ENCODE data around the gene SPACDR. TPM values are rescaled to one million over a fixed set of nuclear protein-coding genes. Genes with fewer than 3 reads are reported as not detected.

Gene SPACDR
- polyA plus RNA-seq, 6 donors from 2014 or later: 0.45 TPM; not detected in 5

DNA sequence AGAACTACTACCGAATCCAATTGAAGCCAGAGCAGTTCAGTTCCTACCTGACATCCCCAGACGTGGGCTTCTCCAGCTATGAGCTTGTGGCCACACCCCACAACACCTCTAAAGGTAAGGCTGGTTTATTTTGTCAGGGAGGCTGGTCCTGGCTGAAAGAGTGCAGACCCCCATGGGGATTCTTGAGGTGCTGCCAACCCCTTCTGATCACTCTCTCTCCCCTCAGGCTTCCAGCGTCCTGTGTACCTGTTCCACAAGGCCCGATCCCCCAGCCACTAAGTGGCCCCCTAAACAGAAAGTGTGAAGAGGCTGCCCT, 30.8 kb downstream of the SPACDR start:
- DNase-seq (no peak), ATAC-seq (ENCODE audit: low read depth in 2 of 2) (no peak)
- H3K27me3 Mint-ChIP-seq: no peaks in the 10 kb centered on the region
- peaks cover 54 to 64% (median 57%) of the 10 kb centered on the region in 3 donors for H3K4me1 Mint-ChIP-seq
- peaks cover 4 to 22% of the 10 kb centered on the region in 2 donors for H3K36me3 Mint-ChIP-seq
- H3K27ac Mint-ChIP-seq: peak overlapping the region in 3 of 6 donors; percentile 16 to 100 (median 89)
- peak overlapping the region in 4 of 8 donors; percentile 62 to 92 (median 70) for H3K4me3 Mint-ChIP-seq
- H3K9me3 Mint-ChIP-seq: peaks cover 0 to 8% (median 0%) of the 10 kb centered on the region in 7 donors

DNA sequence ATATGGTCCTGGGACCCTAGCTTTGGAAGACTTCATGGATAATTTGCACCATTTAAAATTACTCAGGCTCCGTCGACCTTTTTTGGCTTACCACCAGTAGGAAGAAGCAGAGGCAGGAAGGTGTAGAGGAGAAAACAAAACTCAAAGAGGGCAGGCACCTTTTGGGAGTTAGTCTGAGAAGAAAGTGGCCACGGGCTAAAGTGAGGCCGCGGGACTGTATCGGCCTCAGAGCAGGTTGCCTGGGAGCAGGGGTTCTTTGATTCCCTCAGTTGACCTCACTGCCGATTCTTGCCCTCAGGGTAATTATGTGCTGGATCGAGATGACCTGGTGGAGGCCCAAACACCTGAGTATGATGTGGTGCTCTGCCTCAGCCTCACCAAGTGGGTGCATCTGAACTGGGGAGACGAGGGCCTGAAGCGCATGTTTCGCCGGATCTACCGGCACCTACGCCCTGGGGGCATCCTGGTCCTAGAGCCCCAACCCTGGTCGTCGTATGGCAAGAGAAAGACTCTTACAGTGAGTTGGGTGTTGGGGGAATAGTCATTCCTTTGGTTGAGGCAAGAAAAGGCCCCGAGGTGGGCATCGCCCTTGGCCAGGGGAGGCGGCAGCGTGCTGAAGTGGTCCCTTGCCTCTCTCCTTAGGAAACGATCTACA, 31.3 kb downstream of the SPACDR start:
- Mint-ChIP-seq H3K9me3 (peaks cover 0 to 8% (median 0%) of the 10 kb centered on the region in 7 donors), H3K27me3 (no peaks in the 10 kb centered on the region), H3K4me1 (peaks cover 56 to 64% (median 62%) of the 10 kb centered on the region in 3 donors), H3K27ac (peak overlapping the region in 5 of 6 donors; percentile 70 to 100 (median 90)), H3K36me3 (peaks cover 4 to 24% of the 10 kb centered on the region in 2 donors), H3K4me3 (peak overlapping the region in 5 of 8 donors; percentile 50 to 92 (median 87))
- ATAC-seq (ENCODE audit: low read depth in 2 of 2): no peak
- no peak for DNase-seq

GRCh38 chr7:100432053-100432452, 32.0 kb downstream of the SPACDR start:
- H3K4me1 Mint-ChIP-seq: peaks cover 56 to 66% (median 64%) of the 10 kb centered on the region in 3 donors
- peaks cover 0 to 8% (median 0%) of the 10 kb centered on the region in 7 donors for H3K9me3 Mint-ChIP-seq
- ATAC-seq (ENCODE audit: low read depth in 2 of 2) (no peak), DNase-seq (no peak)
- peaks cover 4 to 24% of the 10 kb centered on the region in 2 donors for H3K36me3 Mint-ChIP-seq
- no peaks in the 10 kb centered on the region for H3K27me3 Mint-ChIP-seq
- peak overlapping the region in 4 of 6 donors; percentile 89 to 100 (median 94) for H3K27ac Mint-ChIP-seq
- H3K4me3 Mint-ChIP-seq: peak overlapping the region in 6 of 8 donors; percentile 74 to 97 (median 90)

DNA sequence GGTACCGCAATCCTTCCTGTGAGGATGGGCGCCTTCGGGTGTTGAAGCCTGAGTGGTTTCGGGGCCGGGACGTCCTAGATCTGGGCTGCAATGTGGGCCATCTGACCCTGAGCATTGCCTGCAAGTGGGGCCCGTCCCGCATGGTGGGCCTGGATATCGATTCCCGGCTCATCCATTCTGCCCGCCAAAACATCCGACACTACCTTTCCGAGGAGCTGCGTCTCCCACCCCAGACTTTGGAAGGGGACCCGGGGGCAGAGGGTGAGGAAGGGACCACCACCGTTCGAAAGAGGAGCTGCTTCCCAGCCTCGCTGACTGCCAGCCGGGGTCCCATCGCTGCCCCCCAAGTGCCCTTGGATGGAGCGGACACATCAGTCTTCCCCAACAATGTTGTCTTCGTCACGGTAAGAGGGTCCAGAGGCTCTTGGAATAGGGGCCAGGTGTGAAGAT, 32.7 kb downstream of the SPACDR start:
- Mint-ChIP-seq H3K27ac (peak overlapping the region in 5 of 6 donors; percentile 90 to 100 (median 98)), H3K4me1 (peaks cover 54 to 66% (median 64%) of the 10 kb centered on the region in 3 donors), H3K36me3 (peaks cover 4 to 24% of the 10 kb centered on the region in 2 donors), H3K27me3 (no peaks in the 10 kb centered on the region), H3K4me3 (peak overlapping the region; percentile 74 to 97 (median 90)), H3K9me3 (peaks cover 0 to 8% (median 0%) of the 10 kb centered on the region in 7 donors)
- no peak for ATAC-seq (ENCODE audit: low read depth in 2 of 2)
- DNase-seq: no peak

DNA sequence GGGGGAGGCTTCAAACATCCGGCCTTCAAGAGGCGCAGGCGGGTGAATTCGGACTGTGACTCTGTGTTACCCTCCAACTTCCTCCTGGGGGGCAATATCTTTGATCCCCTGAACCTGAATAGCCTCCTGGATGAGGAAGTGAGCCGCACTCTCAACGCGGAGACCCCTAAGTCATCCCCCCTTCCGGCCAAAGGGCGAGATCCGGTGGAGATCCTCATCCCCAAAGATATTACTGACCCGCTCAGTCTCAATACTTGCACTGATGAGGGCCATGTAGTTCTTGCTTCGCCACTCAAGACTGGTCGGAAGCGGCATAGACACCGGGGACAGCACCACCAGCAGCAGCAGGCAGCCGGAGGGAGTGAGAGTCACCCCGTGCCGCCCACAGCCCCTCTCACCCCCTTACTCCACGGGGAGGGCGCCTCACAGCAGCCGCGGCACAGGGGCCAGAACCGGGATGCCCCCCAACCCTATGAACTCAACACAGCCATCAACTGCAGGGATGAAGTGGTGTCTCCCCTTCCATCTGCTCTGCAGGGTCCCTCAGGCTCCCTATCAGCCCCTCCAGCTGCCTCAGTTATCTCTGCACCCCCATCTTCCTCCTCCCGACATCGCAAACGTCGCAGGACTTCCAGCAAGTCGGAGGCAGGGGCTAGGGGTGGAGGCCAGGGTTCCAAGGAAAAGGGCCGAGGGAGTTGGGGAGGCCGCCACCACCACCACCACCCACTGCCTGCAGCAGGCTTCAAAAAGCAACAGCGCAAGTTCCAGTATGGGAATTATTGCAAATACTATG, 33.4 kb downstream of the SPACDR start:
- H3K4me3 Mint-ChIP-seq: peak overlapping the region; percentile 84 to 97 (median 92)
- no peaks in the 10 kb centered on the region for H3K27me3 Mint-ChIP-seq
- H3K9me3 Mint-ChIP-seq: peaks cover 0 to 8% (median 0%) of the 10 kb centered on the region in 7 donors
- peak overlapping the region; percentile 91 to 100 (median 98) for H3K27ac Mint-ChIP-seq
- DNase-seq: no peak
- peaks cover 56 to 69% (median 64%) of the 10 kb centered on the region in 3 donors for H3K4me1 Mint-ChIP-seq
- ATAC-seq (ENCODE audit: low read depth in 2 of 2): peak in 1 of 2 donors; percentile 2
- H3K36me3 Mint-ChIP-seq: peaks cover 4 to 24% of the 10 kb centered on the region in 2 donors

DNA sequence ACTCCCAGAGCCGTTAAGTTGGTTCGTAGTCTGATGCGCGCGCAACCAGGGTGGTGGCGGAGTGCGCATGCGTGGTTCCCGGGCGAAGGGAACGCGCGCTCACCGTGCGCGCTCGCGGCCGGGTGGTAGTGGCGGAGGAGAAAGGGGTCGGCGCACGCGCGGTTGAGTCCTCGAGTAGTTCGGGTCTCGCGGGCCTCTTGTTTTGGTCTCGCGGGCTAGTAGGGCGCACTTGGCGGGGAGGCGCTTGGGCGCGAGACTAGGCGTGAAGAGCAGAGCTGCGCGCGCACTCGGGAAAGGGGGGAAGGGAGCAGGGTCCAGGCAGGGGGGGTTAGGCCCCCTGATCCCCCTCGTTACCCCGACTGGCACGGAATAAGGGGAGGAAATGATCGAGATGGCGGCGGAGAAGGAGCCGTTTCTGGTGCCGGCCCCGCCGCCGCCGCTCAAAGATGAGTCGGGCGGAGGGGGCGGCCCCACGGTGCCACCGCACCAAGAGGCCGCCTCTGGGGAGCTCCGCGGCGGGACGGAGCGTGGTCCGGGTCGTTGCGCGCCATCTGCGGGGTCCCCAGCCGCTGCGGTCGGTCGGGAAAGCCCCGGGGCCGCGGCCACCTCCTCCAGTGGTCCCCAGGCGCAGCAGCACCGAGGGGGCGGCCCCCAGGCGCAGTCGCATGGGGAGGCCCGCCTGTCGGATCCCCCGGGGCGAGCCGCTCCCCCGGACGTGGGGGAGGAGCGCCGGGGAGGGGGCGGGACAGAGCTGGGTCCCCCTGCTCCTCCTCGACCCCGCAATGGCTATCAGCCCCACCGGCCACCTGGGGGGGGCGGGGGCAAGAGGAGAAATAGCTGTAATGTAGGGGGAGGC, 34.2 kb downstream of the SPACDR start, which contains the start of gene MEPCE:
Gene MEPCE, plus strand, starts transcription at position 195 of the 856 bp plus-strand sequence. Its CDS starts 188 bp downstream, at position 383.
- ATAC-seq (ENCODE audit: low read depth in 2 of 2): peak; percentile 44 to 50
- Mint-ChIP-seq H3K4me3 (peak within 1 kb of the TSS; percentile 87 to 100 (median 98)), H3K9me3 (peaks cover 0 to 8% (median 0%) of the 10 kb centered on the region in 7 donors), H3K27me3 (no peaks in the 10 kb centered on the region), H3K27ac (peak within 1 kb of the TSS; percentile 100), H3K4me1 (peaks cover 51 to 62% (median 56%) of the 10 kb centered on the region in 3 donors), H3K36me3 (peaks cover 4 to 24% of the 10 kb centered on the region in 2 donors)
- peak; percentile 95 for DNase-seq

GRCh38 chr7:100428967-100429636, 35.0 kb downstream of the SPACDR start:
- H3K27me3 Mint-ChIP-seq: no peaks in the 10 kb centered on the region
- H3K4me3 Mint-ChIP-seq: peak overlapping the region; percentile 87 to 100 (median 98)
- peak overlapping the region; percentile 100 for H3K27ac Mint-ChIP-seq
- DNase-seq (peak; percentile 100), ATAC-seq (ENCODE audit: low read depth in 2 of 2) (peak; percentile 38 to 52)
- peaks cover 47 to 55% (median 49%) of the 10 kb centered on the region in 3 donors for H3K4me1 Mint-ChIP-seq
- H3K9me3 Mint-ChIP-seq: peaks cover 0 to 8% (median 0%) of the 10 kb centered on the region in 7 donors
- H3K36me3 Mint-ChIP-seq: peaks cover 4 to 24% of the 10 kb centered on the region in 2 donors

DNA sequence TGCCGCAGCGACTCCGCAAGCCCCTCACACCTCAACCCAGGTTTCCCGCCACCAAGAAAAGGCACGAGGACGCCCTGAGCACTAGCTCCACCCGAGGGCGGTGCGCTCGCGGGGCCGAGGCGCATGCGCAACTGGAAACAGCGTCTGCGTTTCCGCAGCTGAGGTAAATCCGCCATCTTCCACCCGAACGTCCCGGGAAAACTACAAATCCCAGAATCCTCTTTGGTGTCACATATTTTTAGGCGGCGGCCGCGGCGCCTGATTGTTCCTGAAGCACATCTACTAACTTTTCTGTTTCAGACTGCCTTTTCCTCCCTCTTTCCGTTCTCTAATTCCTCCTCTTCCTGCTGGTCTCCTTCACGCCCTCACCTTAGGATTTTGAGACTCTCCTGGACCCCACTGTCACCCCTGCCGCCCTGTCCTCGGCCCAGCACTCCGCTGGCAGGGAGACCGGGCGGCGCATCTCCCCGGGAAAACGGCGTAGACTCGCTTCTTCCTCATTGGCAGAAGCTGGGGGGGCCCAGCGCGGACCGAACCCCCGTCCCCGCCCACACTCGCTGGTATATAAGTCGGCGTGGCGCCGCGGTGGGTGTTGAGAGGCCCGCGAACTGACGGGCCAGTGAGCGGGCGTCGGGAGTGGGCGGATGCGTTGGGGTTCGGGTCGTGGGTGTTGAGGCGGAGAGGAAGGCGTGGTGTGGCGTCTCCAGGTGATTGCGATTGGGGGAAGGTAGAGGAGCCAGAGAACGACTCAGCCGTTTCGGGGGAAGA, 35.7 kb downstream of the SPACDR start, which contains the start of gene ZCWPW1:
Gene ZCWPW1, minus strand, starts transcription at position 505 of the 768 bp plus-strand sequence. CDS start 8,054 bp downstream, outside the sequence.
- peaks cover under 1 to 18% of the 10 kb centered on the region in 2 donors for H3K36me3 Mint-ChIP-seq
- peak; percentile 55 to 59 for ATAC-seq (ENCODE audit: low read depth in 2 of 2)
- peaks cover 41 to 48% (median 42%) of the 10 kb centered on the region in 3 donors for H3K4me1 Mint-ChIP-seq
- H3K4me3 Mint-ChIP-seq: peak within 1 kb of the TSS; percentile 87 to 100 (median 98)
- H3K27me3 Mint-ChIP-seq: no peaks in the 10 kb centered on the region
- peak; percentile 99 for DNase-seq
- peak within 1 kb of the TSS; percentile 100 for H3K27ac Mint-ChIP-seq
- peaks cover 0 to 8% (median 0%) of the 10 kb centered on the region in 7 donors for H3K9me3 Mint-ChIP-seq

GRCh38 chr7:100427762-100428198, 36.3 kb downstream of the SPACDR start:
- H3K36me3 Mint-ChIP-seq: peaks cover 0 to 17% of the 10 kb centered on the region in 2 donors
- H3K27me3 Mint-ChIP-seq: no peaks in the 10 kb centered on the region
- DNase-seq (no peak), ATAC-seq (ENCODE audit: low read depth in 2 of 2) (no peak)
- H3K9me3 Mint-ChIP-seq: peaks cover 0 to 8% (median 0%) of the 10 kb centered on the region in 7 donors
- peaks cover 36 to 42% (median 40%) of the 10 kb centered on the region in 3 donors for H3K4me1 Mint-ChIP-seq
- H3K4me3 Mint-ChIP-seq: peak overlapping the region; percentile 87 to 100 (median 98)
- H3K27ac Mint-ChIP-seq: peak overlapping the region; percentile 100

- H3K27ac Mint-ChIP-seq: peak overlapping the region in 1 of 6 donors; percentile 30
- no peaks in the 10 kb centered on the region for H3K27me3 Mint-ChIP-seq
- DNase-seq (no peak), ATAC-seq (ENCODE audit: low read depth in 2 of 2) (no peak)
- peaks cover 0 to 8% (median 0%) of the 10 kb centered on the region in 7 donors for H3K9me3 Mint-ChIP-seq
- peak overlapping the region in 1 of 8 donors; percentile 65 for H3K4me3 Mint-ChIP-seq
- peaks cover 0 to 17% of the 10 kb centered on the region in 2 donors for H3K36me3 Mint-ChIP-seq
- peaks cover 24 to 29% (median 29%) of the 10 kb centered on the region in 3 donors for H3K4me1 Mint-ChIP-seq
These were observed 37.5 kb downstream of the SPACDR start for GRCh38 chr7:100426516-100426915.

DNA sequence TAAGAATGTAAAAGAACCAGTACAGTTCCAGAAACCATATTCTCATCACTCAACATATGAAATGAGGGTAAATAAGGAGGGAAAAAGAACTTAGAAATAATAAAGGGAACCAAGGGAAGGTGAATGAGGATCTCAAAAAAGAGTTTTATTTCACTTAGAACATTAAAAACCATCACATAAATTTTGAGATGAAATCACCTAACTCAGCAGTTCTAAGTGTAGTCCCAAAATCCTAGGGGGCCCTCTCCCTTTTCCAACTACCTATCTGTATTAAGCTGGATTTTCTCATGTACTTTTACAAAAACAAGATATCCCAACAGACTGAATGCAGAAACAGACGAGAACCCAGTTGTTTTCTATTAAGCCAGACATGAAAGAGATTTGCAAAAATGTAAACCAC, 38.7 kb downstream of the SPACDR start:
- H3K9me3 Mint-ChIP-seq: peaks cover 0 to 8% (median 0%) of the 10 kb centered on the region in 7 donors
- H3K36me3 Mint-ChIP-seq: peaks cover 0 to 17% of the 10 kb centered on the region in 2 donors
- H3K4me1 Mint-ChIP-seq: peaks cover 16 to 22% (median 17%) of the 10 kb centered on the region in 3 donors
- H3K27ac Mint-ChIP-seq: peak overlapping the region in 2 of 6 donors; percentile 49 to 64
- DNase-seq: no peak
- peak overlapping the region in 1 of 8 donors; percentile 29 for H3K4me3 Mint-ChIP-seq
- H3K27me3 Mint-ChIP-seq: no peaks in the 10 kb centered on the region
- ATAC-seq (ENCODE audit: low read depth in 2 of 2): no peak
